ENCODE data around the gene CDADC1.

The CDADC1 gene

DNA sequence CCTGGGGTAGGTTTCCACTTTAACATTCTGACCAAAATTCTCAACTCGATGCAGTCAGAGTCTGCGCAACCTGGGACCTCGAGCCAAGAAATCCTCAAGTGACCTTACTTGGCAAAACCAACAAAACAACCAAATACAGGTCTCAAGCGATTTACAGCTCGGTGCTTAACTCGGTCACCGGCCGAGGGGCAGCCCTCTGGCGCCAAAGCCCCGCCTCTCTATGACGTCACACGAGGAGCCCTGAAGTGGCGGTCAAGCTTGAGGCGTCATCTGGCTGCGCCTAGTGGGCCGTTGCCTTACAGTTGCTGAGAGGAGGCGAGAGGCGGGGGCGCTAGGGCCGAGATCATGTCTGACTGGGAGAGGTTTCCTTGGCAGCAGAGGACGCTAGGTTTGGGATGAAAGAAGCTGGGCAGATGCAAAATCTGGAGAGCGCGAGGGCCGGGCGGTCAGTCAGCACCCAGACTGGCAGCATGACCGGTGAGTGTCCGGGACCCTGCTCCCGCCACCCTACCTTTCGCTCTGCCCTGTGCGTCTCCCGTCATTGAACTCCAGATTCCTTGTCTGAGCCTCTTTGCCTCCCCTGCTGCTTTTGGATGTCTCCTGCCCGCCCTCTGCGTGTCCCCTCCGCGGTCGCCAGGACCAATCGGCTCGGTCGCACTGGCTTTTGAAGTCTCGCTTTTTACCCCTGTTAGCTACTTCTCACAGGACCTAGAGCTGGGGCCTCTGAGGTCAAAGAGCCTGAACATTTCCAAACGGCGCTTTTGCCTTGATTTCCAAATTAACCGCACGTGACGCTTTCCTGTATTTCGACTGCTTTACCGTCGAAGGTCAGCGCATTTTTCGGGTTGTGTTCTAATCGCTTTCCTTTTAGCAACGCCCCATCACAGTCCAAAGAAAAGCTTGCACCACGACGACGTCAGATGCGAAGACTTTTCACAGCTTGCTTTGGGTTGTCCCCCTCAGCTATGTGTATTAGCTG, at the start of gene CDADC1:
CDADC1 (plus strand) TSS at position 283 of the 979 bp plus-strand sequence; CDS start at position 396, 113 bp downstream.
- DNase-seq, result peak; percentile 98

DNA sequence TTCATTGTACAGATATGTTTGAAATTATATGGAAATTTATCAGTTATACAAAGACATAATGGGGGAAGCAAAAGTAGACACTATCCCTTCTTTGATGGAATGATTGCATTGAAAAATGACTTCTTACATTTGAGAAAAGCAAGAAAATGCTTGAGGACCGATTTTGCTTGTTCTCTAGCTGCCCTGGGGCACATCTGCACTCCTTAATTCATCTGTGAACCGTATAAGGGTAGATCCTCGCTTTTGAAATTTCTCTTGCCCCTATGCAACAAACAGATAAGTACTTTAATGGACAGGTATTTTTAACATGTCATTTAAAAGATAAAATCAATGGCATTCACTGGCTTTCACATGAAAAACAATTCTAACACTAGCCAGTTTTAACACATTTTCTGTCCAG, 41.1 kb upstream of the CDADC1 start:
- no peak for DNase-seq

DNA sequence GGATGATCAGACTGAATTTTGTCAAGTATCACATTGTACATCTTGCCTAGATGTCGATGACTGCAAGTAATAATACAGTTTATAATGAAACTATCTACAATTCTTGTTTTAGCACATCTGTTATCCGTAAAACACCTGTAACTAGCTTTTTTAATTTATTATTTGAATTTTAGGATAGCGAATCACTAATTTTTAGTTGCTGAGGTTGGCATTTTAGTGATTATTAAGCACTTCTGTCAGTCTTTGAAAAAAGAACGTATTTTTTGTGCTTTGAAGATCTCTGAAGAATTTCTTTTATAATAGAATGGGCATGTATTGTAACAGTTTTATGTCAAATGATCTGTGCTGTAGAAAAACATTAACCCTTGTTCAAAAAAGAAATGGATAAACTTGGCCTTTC, 39.1 kb upstream of the CDADC1 start:
- DNase-seq, result no peak

DNA sequence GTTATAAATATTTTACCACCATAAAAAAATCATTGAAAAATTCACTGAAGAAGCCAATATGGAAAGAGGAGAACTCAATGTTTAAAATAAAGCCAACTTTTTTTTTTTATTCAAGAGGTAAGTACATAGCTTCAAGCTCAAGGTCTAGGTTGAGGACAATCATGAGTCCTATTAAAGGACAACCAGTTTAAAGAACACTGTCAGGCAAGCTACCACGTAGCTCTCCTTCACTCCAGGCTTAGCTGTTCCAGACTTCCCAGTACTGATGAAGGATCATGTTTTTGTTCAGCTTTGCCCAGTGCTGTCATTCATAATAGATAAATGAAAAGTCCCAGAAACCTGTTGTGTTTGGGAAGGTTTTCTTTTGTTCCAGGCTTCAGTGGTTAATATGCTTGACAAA, 37.6 kb upstream of the CDADC1 start:
- no peak for DNase-seq

DNA sequence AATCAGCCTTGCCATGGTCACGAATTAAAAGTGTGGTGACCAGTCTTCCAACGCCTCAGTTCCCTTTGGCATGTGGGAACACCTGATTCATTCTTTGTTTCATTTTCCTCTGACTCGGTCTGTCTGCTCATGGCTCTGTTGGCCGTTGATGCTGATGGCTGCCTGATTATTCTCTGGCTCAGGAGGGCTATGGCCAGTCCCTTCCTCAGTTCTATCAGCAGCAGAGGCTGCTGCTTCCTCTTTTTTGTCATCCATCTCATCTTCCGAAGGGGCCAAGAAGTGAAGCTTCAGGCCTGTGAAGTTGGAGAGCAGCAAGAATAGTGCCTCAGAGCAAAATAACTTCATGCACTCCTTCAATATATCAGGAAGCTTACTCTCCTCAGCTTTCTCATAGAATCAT, 37.1 kb upstream of the CDADC1 start:
- DNase-seq, result no peak

DNA sequence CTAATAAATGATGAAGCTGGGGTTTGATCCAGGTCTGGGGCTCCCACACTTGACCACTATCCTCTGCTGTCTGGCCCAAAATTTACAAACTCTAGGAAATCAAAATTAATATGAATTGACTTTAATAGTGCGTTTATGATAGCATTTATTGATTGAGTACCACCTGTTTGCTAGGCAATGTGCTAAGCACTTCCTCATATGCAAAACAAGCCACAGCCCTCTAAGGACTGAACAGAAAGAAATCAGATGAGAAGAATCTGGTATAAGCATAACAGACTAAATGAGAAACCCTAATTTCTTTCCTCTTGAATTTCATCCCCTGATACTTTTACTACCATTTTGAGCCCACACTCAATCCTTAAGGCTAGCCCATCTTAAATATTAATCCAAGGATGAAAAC, 34.2 kb upstream of the CDADC1 start:
- DNase-seq, result no peak

DNA sequence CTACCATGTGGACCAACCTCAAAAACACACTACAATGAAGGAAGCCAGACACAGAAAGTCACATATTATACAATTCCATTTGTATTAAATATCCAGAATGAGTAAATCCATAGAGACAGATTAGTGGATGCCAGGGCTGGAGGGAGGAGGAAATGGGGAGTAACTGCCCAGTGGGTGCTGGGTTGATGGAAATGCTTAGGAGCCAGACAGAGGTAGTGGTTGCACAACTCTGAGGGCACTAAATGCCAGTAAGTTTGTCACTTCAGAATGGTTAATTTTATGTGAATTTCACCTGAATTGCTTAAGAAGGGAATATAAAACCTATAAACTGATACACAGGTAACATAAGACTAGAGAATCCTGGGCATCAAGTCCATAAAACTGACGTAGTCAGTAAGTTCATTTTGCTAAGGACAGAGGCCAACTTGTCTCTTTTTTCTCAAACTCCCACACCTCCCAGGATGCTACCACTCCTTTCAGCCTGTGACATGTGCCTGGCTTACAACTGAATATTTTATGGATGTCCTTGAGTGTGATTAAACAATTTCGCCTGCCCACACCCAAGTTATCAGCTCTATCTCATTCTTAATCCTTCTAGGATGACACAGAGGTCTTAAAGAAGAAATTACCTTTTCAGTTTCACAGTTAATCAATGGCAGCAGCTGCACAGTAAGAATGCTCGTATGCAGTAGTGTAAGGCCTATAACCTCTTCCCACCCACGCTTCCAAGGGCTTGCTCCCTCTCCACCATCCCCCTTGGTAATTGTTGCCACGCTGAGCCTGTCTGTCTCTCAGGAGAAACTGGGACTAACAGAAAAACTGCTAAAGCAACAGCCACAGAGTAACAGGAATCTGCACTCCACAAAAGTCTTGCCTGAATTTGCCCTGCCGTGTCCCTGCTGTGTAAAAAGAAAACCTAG, 33.5 kb upstream of the CDADC1 start:
- no peak for DNase-seq

DNA sequence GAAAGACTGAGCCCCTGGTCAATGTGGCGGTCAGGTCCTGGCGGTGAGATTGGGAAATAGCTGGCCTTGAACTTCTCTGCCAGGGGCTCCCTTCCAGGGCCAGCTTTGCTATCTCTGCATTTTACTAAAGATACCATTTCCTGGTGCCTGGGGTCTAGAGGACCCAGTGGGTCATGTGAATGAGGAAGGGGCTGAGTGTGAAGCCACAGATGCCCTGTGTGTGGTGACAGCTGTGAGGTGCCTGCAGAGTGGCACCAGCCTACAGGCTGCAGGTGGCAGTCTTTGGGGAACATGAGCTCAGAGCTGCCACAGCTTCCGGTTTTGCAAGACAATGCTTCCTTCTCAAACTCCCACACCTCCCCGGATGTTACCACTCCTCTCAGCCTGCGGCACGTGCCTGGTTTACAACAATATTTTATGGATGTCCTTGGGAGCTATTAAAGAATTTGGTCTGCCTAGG, 32.8 kb upstream of the CDADC1 start:
- peak; percentile 63 for DNase-seq

DNA sequence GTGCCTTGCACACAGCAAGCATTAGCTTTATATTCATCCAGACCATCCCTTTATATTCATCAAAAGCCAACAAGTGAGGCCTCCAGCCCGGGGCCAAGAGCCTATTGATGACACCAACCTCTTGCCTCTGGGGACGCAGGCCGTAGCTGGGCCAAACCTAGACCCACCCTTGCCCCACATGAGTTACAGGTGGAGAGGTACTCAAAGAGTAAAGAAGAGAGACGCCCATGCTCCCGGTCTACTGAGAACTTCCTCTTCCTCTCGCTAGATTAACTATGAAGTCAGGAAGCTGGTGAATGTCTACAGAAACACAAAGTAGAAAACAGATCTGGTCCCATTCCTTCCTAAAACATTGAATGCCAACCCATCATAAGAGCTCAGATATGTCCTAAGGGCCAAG, 31.4 kb upstream of the CDADC1 start:
- no peak for DNase-seq

DNA sequence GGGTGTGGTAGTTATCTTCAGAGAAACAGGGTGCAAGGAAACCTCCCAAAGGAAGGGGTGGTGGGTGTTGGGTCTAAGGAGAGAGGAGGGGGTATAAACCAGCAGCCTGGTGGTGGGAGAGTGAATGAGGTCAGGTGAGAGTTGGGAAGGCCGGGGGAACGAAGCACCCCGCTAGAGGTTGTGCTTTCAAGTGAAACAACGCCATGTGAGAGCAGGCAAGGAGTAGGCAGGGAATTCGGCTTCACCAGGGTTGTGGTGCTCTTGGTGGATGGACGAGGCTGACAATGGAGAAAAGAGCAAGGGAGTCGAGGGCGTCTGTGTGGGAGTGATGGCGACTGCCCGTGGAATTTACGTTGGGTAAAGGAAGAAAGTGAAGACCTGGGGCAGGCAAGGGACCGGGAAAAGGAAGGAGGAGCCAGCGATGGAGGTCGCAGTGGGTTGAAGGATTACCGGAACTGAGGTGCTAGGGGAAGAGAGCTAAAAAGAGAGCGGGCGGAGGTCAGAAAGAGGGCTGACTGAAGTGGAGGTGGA, 29.7 kb upstream of the CDADC1 start:
- DNase-seq, result no peak

DNA sequence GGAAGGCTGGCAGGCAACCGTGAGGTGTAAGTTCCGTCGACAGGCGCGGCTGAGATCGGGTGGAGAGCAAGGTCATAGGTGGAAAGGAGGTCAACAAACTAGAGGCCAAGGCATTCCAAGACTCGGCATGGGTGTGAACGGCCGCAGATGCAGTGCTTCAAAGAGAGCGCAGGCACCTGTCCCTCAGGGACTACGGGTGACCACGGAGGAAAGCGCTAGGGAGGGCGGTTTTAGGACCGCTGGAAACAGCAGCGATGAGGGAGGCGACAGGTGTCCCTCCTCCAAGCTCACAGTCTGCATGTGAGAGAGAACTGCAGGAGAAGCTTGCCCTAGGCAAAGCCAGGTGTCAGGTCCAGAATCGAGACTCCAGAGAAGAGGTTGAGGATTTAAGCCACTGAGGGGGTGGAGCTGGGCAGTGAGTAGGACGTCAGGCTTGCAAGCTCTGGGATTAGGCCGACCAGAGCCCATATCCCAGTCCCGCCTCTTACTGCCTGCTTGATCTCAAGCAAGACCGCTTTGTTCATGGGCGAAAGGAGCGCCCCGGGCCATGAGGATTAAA, 29.2 kb upstream of the CDADC1 start:
- DNase-seq, result no peak

DNA sequence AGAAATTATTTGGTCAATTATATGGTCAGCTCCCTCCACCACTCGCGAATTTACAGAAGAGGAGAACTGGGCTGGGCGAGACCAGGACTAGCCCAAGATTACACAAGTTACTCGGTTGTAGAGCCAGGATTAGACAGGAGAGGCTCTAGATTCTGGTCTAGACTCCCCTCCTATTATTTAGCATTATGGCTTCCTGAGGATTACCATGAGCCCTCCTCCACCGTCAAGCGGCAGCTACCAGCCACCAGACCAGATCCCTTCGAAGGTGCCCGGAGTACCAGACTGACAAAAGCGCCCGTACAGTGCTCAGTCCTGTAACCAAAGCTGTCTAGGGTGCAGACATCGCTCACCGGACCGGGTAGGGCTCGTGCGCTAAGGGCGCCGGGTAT, 28.1 kb upstream of the CDADC1 start:
- no peak for DNase-seq

DNA sequence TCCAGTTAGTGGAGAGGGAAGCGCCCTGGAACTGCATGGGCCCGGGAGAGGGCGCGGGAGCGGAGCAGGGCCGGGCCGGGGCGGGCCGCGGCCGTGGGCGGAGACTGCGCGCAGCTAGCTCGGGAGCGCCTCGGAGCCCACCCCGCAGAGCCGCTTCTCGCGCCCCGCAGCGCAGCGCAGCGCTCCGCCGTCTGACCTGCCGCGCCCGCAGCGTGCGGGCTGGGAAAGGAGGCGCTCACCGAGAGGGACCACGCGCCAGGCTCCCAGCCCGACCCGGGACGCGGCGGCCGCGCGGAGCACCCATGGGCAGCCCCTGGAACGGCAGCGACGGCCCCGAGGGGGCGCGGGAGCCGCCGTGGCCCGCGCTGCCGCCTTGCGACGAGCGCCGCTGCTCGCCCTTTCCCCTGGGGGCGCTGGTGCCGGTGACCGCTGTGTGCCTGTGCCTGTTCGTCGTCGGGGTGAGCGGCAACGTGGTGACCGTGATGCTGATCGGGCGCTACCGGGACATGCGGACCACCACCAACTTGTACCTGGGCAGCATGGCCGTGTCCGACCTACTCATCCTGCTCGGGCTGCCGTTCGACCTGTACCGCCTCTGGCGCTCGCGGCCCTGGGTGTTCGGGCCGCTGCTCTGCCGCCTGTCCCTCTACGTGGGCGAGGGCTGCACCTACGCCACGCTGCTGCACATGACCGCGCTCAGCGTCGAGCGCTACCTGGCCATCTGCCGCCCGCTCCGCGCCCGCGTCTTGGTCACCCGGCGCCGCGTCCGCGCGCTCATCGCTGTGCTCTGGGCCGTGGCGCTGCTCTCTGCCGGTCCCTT, 27.5 kb upstream of the CDADC1 start, which contains the start of gene MLNR:
MLNR (plus strand) TSS at position 303 of the 820 bp plus-strand sequence; CDS start at position 303, 0 bp downstream.
- peak; percentile 68 for DNase-seq

DNA sequence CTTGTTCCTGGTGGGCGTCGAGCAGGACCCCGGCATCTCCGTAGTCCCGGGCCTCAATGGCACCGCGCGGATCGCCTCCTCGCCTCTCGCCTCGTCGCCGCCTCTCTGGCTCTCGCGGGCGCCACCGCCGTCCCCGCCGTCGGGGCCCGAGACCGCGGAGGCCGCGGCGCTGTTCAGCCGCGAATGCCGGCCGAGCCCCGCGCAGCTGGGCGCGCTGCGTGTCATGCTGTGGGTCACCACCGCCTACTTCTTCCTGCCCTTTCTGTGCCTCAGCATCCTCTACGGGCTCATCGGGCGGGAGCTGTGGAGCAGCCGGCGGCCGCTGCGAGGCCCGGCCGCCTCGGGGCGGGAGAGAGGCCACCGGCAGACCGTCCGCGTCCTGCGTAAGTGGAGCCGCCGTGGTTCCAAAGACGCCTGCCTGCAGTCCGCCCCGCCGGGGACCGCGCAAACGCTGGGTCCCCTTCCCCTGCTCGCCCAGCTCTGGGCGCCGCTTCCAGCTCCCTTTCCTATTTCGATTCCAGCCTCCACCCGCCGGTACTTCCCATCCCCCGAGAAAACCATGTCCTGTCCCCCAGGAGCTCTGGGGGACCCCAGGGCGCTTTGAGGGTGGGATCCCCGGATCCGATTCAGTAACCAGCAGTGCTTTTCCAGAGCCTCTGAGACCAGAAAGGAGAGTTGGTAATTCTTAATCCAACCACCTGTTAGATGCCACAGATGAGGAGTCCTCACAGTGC, 26.7 kb upstream of the CDADC1 start:
- peak; percentile 58 for DNase-seq

DNA sequence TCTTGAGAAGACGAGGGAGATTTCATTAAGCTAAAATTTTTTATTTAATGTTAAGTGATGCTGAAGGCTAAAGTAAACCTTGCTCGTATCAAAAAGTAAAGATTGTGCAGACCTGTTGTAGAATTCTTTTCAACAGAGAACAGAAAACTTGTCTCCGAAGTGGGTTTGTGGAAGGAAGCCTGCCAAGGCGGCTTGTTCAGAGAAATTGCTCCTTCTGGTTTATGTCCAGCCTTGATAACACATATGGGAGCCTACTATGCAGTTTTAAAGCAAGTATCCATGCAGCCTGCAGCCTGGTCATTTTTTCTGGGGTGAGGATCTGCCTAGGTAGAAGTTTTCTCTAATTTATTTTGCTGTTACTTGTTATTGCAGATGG, 26.1 kb upstream of the CDADC1 start:
- no peak for DNase-seq

DNA sequence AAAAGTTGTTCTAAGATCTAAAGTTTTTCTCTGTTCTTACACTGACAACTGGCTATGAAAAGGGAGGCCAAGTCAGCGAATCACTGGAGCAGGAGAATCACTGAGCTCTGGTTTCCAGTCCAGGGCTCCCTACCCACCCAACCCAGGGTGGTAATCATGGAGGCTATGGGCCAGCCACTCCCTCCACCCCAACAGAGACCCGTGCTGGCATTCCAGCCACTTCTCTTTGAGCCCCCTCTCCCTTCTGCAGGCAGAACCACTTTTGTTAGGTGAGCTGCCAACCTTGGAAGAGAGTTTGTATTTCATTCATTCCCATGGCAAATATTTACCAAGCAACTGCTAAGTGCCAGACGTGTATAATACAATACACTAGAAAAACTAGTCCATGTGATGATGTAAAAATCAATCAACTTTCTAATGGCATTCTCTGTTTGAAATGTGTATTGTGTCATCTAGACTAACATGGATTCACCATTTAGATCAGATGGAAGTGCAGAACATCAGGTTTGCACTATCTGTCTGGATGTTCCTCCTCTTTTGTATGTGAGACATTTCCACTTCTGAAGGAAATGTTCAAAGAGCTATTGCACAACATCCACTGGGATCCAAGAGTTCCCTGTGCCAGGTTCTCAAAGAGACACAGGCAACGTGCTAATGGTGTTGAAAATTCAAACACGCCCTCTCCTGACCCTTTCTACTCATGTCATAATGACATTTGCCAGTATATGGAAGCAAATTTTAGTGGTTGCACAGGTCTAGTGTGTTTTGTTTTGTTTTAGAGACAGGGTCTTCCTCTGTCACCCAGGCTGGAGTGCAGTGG, 22.3 kb upstream of the CDADC1 start:
- no peak for DNase-seq

DNA sequence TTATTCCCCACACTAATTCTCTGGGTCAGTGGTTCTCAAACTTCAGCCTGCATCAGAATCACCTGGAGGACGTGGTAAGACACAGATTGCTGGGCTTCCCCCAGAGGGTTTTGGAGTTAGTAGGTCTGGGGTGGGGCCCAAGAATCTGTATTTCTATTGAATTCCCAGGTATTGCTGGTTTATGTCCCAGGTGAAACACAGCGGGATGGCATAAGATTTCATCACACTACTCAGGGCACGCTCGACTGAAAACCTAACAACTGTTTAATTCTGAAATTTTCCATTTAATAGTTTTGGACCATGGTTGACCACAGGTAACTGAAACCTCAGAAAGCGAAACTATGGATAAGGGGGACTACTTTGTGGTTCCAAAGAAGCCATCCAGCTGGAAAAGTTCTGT, 21.1 kb upstream of the CDADC1 start:
- DNase-seq, result no peak

DNA sequence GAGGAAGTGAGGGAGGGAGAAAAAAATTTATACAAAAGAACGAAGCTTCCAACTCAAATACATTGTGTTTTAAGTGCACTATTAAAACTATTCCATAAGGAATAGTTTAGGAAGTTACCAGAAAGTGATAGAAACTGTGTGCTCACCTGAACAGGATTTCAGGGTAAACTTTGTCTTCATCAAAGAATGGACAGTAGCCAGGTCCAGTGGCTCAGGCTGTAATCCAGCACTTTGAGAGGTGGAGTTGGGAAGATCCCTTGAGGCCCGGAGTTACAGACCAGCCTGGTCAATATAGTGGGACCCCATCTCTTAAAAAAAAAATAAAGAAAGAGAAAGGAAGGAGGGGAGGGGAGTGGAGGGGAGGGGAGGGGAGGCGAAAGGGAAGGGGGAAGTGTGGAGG, 13.0 kb upstream of the CDADC1 start:
- no peak for DNase-seq

DNA sequence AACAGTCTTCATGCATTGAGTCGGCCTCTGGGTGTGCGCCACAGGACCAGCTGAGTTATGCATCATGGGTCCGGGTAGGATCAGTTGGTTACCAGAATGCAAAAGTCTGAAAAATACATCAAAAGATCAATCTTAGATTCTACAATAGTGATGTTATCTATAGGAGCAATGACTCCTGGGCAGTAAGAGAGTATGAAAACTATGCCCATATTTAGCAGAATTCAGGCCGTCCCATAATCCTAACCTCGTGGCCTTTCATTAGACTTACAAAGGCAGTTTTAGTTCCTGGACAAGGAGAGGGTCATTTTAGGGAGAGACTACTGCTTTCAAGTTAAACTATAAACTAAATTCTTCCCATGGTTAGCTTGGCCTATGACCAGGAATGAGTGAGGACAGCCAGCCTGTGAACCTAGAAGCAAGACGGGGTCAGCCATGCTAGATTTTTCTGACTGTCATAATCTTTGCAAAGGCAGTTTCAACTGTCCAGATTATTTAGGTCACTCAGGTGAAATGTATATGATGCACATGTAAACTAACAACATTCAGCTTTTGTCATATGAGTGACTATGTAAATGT, 11.8 kb upstream of the CDADC1 start:
- no peak for DNase-seq

DNA sequence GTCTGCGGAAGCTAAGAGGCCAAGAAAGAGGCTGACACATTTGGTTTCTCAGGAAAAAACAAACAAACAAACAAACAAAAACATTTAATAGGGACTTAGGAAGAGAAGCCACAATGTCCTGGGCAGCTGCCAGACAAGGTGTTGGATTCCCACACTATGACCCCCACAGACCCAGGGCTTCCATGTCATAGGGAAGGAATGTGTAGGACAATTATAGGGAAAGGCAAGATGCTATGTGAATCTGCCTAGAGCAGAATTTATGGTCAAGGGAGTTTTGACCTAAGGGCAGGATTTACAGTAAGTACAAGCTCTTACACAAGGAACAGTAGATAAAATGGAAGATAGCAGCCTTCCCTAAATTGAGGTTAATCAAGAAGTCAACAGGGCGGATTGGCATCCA, 9.1 kb upstream of the CDADC1 start:
- DNase-seq, result no peak

Measured in activated CD8-positive, alpha-beta memory T cell treated with anti-CD3 and anti-CD28 coated beads, Interleukin-2, amount 50 U/mL, for 48 hours (primary cell).